H1 (cell line): ENCODE data around the gene COLEC12. TPM values are rescaled to one million over a fixed set of nuclear protein-coding genes. Genes with fewer than 3 reads are reported as not detected.

Experiments used
- CTCF ChIA-PET: fragments of 300-600 bp; sonication (Branson Sonifier 250); formaldehyde crosslinking; loops from one replicate; lab custom pipeline; 2021; ENCODE audit not compliant: partially characterized antibody; lab: Charles Lee
- POLR2A ChIA-PET: fragments of 300-600 bp; sonication (Branson Sonifier 250); formaldehyde crosslinking; loops from one replicate; lab custom pipeline; 2021; ENCODE audit warnings: inconsistent platforms; ENCODE audit not compliant: partially characterized antibody; lab: Charles Lee
- DNase-seq, 2 experiments: peaks; one replicate each; pipeline versions ENCODE4 v3.0.0 to v3.0.0-alpha.2; 2010 to 2022; ENCODE audit warnings: low spot score in 2 of 2, low read depth in 1 of 2, mixed read lengths in 1 of 2
- FAIRE-seq: peaks from 2 replicates; lab custom pipeline; 2011; peaks lifted over from hg19 to GRCh38; lab: Jason Lieb, UNC
- H2AFZ ChIP-seq: 2 replicates; pipeline ENCODE4 v1.8.1; 2012; ENCODE audit warnings: low read length, inconsistent platforms
- H2AK5ac ChIP-seq: 2 replicates; pipeline ENCODE4 v1.6.1; 2013; ENCODE audit warnings: low read depth, low read length
- H2BK120ac ChIP-seq: replicated peaks from 2 replicates; pipeline ENCODE3; 2013; ENCODE audit warnings: low read depth, low read length, inconsistent platforms
- H2BK12ac ChIP-seq: 2 replicates; pipeline ENCODE4 v1.6.1; 2013; ENCODE audit warnings: low read depth, low read length
- H2BK15ac ChIP-seq: 2 replicates; pipeline ENCODE4 v1.6.1; 2013; ENCODE audit warnings: low read length
- H2BK20ac ChIP-seq: 2 replicates; pipeline ENCODE4 v1.6.1; 2013; ENCODE audit warnings: low read length
- H2BK5ac ChIP-seq: 2 replicates; pipeline ENCODE4 v1.6.1; 2013; ENCODE audit warnings: low read depth, low read length
- H3K14ac ChIP-seq: 2 replicates; pipeline ENCODE4 v1.6.1; 2013; ENCODE audit warnings: inconsistent platforms; ENCODE audit not compliant: insufficient read length
- H3K18ac ChIP-seq: 2 replicates; pipeline ENCODE4 v1.6.1; 2013; ENCODE audit warnings: low read length; ENCODE audit errors: extremely low read depth
- H3K23ac ChIP-seq: 2 replicates; pipeline ENCODE4 v1.6.1; 2013; ENCODE audit warnings: inconsistent platforms; ENCODE audit not compliant: insufficient read length
- H3K23me2 ChIP-seq: 2 replicates; pipeline ENCODE4 v1.6.1; 2013; ENCODE audit warnings: low read depth, low read length
- H3K27ac ChIP-seq: 2 replicates; pipeline ENCODE4 v1.6.1; 2011; ENCODE audit warnings: low read depth, low read length, inconsistent platforms
- H3K27me3 ChIP-seq, 4 experiments: replicated peaks in 1 of 4; 1 replicate in 1 of 4; 2 replicates in 3 of 4; pipeline versions ENCODE4 v1.6.1 to v1.8.1; 2011 to 2013; ENCODE audit warnings: low read length in 3 of 4, mild to moderate bottlenecking in 3 of 4, inconsistent platforms in 2 of 4, mixed read lengths in 2 of 4, moderate library complexity in 1 of 4; ENCODE audit not compliant: control insufficient read depth in 3 of 4, insufficient read depth in 3 of 4; ENCODE audit errors: extremely low read depth in 1 of 4
- H3K36me3 ChIP-seq, 4 experiments: 2 replicates each; pipeline versions ENCODE4 v1.6.1 to v1.8.1; 2011 to 2013; ENCODE audit warnings: mild to moderate bottlenecking in 4 of 4, low read length in 3 of 4, moderate library complexity in 2 of 4, control low read depth in 1 of 4, inconsistent platforms in 1 of 4; ENCODE audit not compliant: insufficient read depth in 4 of 4, control insufficient read depth in 2 of 4
- H3K4ac ChIP-seq: replicated peaks from 2 replicates; pipeline ENCODE3; 2013; ENCODE audit warnings: low read length, low read depth, mixed read lengths, inconsistent platforms; ENCODE audit not compliant: insufficient read length
- H3K4me1 ChIP-seq, 4 experiments: replicated peaks in 1 of 4; 1 replicate in 1 of 4; 2 replicates in 3 of 4; pipeline versions ENCODE4 v1.6.1 to v1.8.1; 2011 to 2013; ENCODE audit warnings: low read length in 3 of 4, inconsistent platforms in 2 of 4, mixed read lengths in 1 of 4; ENCODE audit not compliant: insufficient read depth in 4 of 4, control insufficient read depth in 3 of 4
- H3K4me2 ChIP-seq, 2 experiments: 2 replicates each; pipeline versions ENCODE4 v1.6.1 to v1.8.1; 2011 to 2013; ENCODE audit warnings: low read depth in 2 of 2, low read length in 2 of 2, control low read depth in 1 of 2, inconsistent platforms in 1 of 2, mild to moderate bottlenecking in 1 of 2; ENCODE audit not compliant: insufficient read depth in 1 of 2
- H3K4me3 ChIP-seq, 4 experiments: fragments of 200-600, 300-600 bp in 1 of 4; sonication (generic), shearing (Covaris generic), sonication (Bioruptor Twin) in 1 of 4; 2 replicates each; pipeline versions ENCODE4 v1.5.1 to v1.8.1; 2011 to 2016; ENCODE audit warnings: low read length in 4 of 4, low read depth in 3 of 4, control low read depth in 2 of 4, inconsistent platforms in 2 of 4, mild to moderate bottlenecking in 2 of 4, mixed read lengths in 1 of 4, moderate library complexity in 1 of 4; ENCODE audit not compliant: insufficient read depth in 2 of 4; ENCODE audit errors: extremely low read depth in 1 of 4
- H3K56ac ChIP-seq: replicated peaks from 2 replicates; pipeline ENCODE3; 2013; ENCODE audit warnings: low read depth, mild to moderate bottlenecking, mixed read lengths, low read length, inconsistent platforms; ENCODE audit not compliant: insufficient read length
- H3K79me1 ChIP-seq: 2 replicates; pipeline ENCODE4 v1.6.1; 2013; ENCODE audit warnings: low read depth, low read length, control low read depth
- H3K79me2 ChIP-seq, 2 experiments: 2 replicates each; pipeline versions ENCODE4 v1.6.1 to v1.8.1; 2012 to 2013; ENCODE audit warnings: low read length in 2 of 2, mild to moderate bottlenecking in 2 of 2, inconsistent platforms in 1 of 2; ENCODE audit not compliant: insufficient read depth in 2 of 2, control insufficient read depth in 1 of 2
- H3K9ac ChIP-seq, 4 experiments: replicated peaks in 1 of 4; 1 replicate in 1 of 4; 2 replicates in 3 of 4; pipeline versions ENCODE4 v1.6.1 to v1.8.1; 2011 to 2013; ENCODE audit warnings: low read depth in 3 of 4, low read length in 3 of 4, control low read depth in 2 of 4, mild to moderate bottlenecking in 2 of 4, moderate library complexity in 2 of 4, inconsistent platforms in 1 of 4; ENCODE audit errors: extremely low read depth in 1 of 4
- H3K9me3 ChIP-seq, 2 experiments: 2 replicates each; pipeline versions ENCODE4 v1.6.1 to v1.8.1; 2012 to 2013; ENCODE audit warnings: mild to moderate bottlenecking in 2 of 2, moderate library complexity in 2 of 2, control low read depth in 1 of 2, inconsistent platforms in 1 of 2, low read depth in 1 of 2, low read length in 1 of 2, mixed read lengths in 1 of 2; ENCODE audit not compliant: insufficient read depth in 2 of 2
- H4K20me1 ChIP-seq, 2 experiments: replicated peaks in 1 of 2; 2 replicates each; pipeline versions ENCODE3 to v1.8.1; 2011 to 2013; ENCODE audit warnings: inconsistent platforms in 2 of 2, low read length in 2 of 2, mild to moderate bottlenecking in 1 of 2; ENCODE audit not compliant: insufficient read depth in 2 of 2, control insufficient read depth in 1 of 2
- H4K5ac ChIP-seq: 2 replicates; pipeline ENCODE4 v1.6.1; 2013; ENCODE audit warnings: low read length, low read depth, mixed read lengths, inconsistent platforms; ENCODE audit not compliant: insufficient read length
- H4K8ac ChIP-seq: 2 replicates; pipeline ENCODE4 v1.8.0; 2013; ENCODE audit warnings: mild to moderate bottlenecking, moderate library complexity, low read length, inconsistent platforms; ENCODE audit not compliant: insufficient read depth; ENCODE audit errors: extremely low read depth
- H4K91ac ChIP-seq: replicated peaks from 2 replicates; pipeline ENCODE3; 2013; ENCODE audit warnings: low read length, mixed read lengths, inconsistent platforms; ENCODE audit not compliant: insufficient read length
- CHD2 ChIP-seq: IDR thresholded peaks from 2 replicates; pipeline ENCODE4 v1.6.1; 2012; ENCODE audit warnings: low read length, improper control_type of control experiment
- CTBP2 ChIP-seq: IDR thresholded peaks from 2 replicates; pipeline ENCODE4 v1.7.0; 2011; ENCODE audit warnings: borderline replicate concordance, mild to moderate bottlenecking, moderate library complexity, mixed read lengths, low read length; ENCODE audit not compliant: insufficient read depth, insufficient read length
- GABPA ChIP-seq: IDR thresholded peaks from 2 replicates; pipeline ENCODE4 v1.6.1; 2011; ENCODE audit warnings: mild to moderate bottlenecking, low read length, moderate library complexity, borderline replicate concordance; ENCODE audit not compliant: insufficient read depth
- HDAC6 ChIP-seq: IDR thresholded peaks from one replicate; pipeline ENCODE4 v1.7.1; 2012; ENCODE audit warnings: low read depth, mild to moderate bottlenecking, inconsistent platforms, low read length, moderate library complexity
- KDM1A ChIP-seq: fragments of 200-600, 300-600 bp; sonication (generic); IDR thresholded peaks from 2 replicates; pipeline ENCODE4 v1.7.1; 2016; ENCODE audit warnings: mild to moderate bottlenecking, low read length, borderline replicate concordance
- MAX ChIP-seq: IDR thresholded peaks from 2 replicates; pipeline ENCODE4 v1.6.1; 2012; ENCODE audit warnings: inconsistent platforms
- NANOG ChIP-seq: IDR thresholded peaks from 2 replicates; pipeline ENCODE4 v1.6.1; 2011; ENCODE audit warnings: low read length, low read depth, mild to moderate bottlenecking, inconsistent platforms; ENCODE audit not compliant: insufficient read depth, poor library complexity, severe bottlenecking
- SAP30 ChIP-seq: fragments of 300-600 bp; sonication (generic); IDR thresholded peaks from 2 replicates; pipeline ENCODE4 v1.7.1; 2012; ENCODE audit warnings: low read length, moderate library complexity, mild to moderate bottlenecking, inconsistent platforms; ENCODE audit not compliant: insufficient read depth, insufficient replicate concordance
- SIN3A ChIP-seq, 2 experiments: IDR thresholded peaks in 1 of 2; conservative IDR thresholded peaks in 1 of 2; 2 replicates each; pipeline ENCODE4 v1.6.1; 2011 to 2012; ENCODE audit warnings: low read length in 2 of 2, improper control_type of control experiment in 1 of 2, low read depth in 1 of 2, mild to moderate bottlenecking in 1 of 2
- SP1 ChIP-seq: IDR thresholded peaks from 2 replicates; pipeline ENCODE4 v1.6.1; 2011; ENCODE audit warnings: low read depth, low read length
- WGBS, 2 experiments: shearing (Covaris generic) in 1 of 2; methylation state at CpG; one replicate each; pipeline versions ENCODE4 v1.1.6 to v1.1.7; 2013 to 2015; ENCODE audit warnings: low lambda C conversion rate in 2 of 2, mixed read lengths in 2 of 2, inconsistent platforms in 1 of 2, low coverage in 1 of 2, missing lambda C conversion rate in 1 of 2; ENCODE audit not compliant: insufficient replicate concordance in 2 of 2, insufficient coverage in 1 of 2, insufficient read length in 1 of 2; ENCODE audit errors: extremely low coverage in 1 of 2, missing lambda C conversion rate in 1 of 2; 5-methylcytosine and 5-hydroxymethylcytosine counted together
- polyA plus RNA-seq, 7 experiments: library from polyadenylated mRNA; depleted of rRNA in 3 of 7; stranded (reverse) in 5 of 7; unstranded in 2 of 7; fragments of >200 nt in 5 of 7; fragments of 200-250 nt in 2 of 7; gene quantifications; 1 replicate in 5 of 7; 2 replicates in 1 of 7; 4 replicates in 1 of 7; pipeline versions ENCODE4 v1.2.1 to v1.2.3, GENCODE V29; 2011 to 2013; ENCODE audit warnings: missing spikeins in 2 of 7, mixed read lengths in 2 of 7
- total RNA-seq: library from RNA; stranded (reverse); fragmentation: NEBNext Ultra II Directional; extraction: Animal tissue kit (Norgen Biotek cat#: 25700); gene quantifications from 2 replicates; pipeline ENCODE4 v1.2.1, GENCODE V29; 2021
- TF ChIP-seq, protein P1 (sequence below), 3 experiments: IDR thresholded peaks; 1 replicate in 2 of 3; 2 replicates in 1 of 3; pipeline versions ENCODE4 v1.5.1 to v1.6.1; 2011; ENCODE audit warnings: low read length in 3 of 3, mild to moderate bottlenecking in 3 of 3, inconsistent platforms in 2 of 3, low read depth in 1 of 3, moderate library complexity in 1 of 3; ENCODE audit not compliant: insufficient read depth in 1 of 3; ENCODE audit errors: control extremely low read depth in 1 of 3

The COLEC12 gene
- total and polyA plus RNA-seq, 2 of the 8 experiments (the other 6 are each of a cell fraction or from before 2014, with no cell fraction given) = 0.44 to 2.3 TPM

GRCh38 chr18:417495-417894 lies 83.0 kb downstream of the COLEC12 start:
- Histone ChIP-seq H3K4me1 (peaks cover 0 to 3% (median 0%) of the 10 kb centered on the region in 4 experiments; a peak in 1 of 7 replicates), H3K14ac (no peak overlapping the region), H3K4me3 (no peak overlapping the region; a peak in 1 of 8 replicates), H3K23ac (no peak overlapping the region), H3K79me1 (no peaks in the 10 kb centered on the region), H2BK20ac (no peak overlapping the region), H3K27ac (no peak overlapping the region), H3K9me3 (no peaks in the 10 kb centered on the region), H3K4ac (no peak overlapping the region), H2BK12ac (no peak overlapping the region), H2BK120ac (no peak overlapping the region), H3K79me2 (no peaks in the 10 kb centered on the region), H3K23me2 (no peaks in the 10 kb centered on the region), H3K4me2 (no peak overlapping the region), H3K18ac (no peak overlapping the region), H2AFZ (no peak overlapping the region), H4K91ac (no peak overlapping the region), H3K27me3 (no peaks in the 10 kb centered on the region), H4K8ac (no peak overlapping the region), H3K36me3 (no peaks in the 10 kb centered on the region), H2BK15ac (no peak overlapping the region), H4K5ac (no peak overlapping the region), H2BK5ac (no peak overlapping the region), H3K9ac (no peak overlapping the region), H2AK5ac (no peak overlapping the region), H3K56ac (no peak overlapping the region), H4K20me1 (no peaks in the 10 kb centered on the region)
- WGBS, 2 experiments = 90% methylated on average over 5 of the region's 5 CpGs; no CpG with 5 or more reads in 1 of the 2 experiments
- POLR2A ChIA-PET = no interaction called here
- CTCF ChIA-PET = no interaction called here
- FAIRE-seq = no peak
- DNase-seq = no peak
- TF ChIP-seq SAP30 (no peak), SIN3A (conservative IDR thresholded peaks at IDR 0.05 in 1 of 2, IDR thresholded peaks at IDR 0.05 in 1 of 2; ENCODE audit: low read depth in 1 of 2, low read length in 2 of 2) (no peak), SP1 (no peak), KDM1A (no peak), GABPA (no peak), CHD2 (no peak), MAX (no peak), NANOG (no peak), CTBP2 (no peak), HDAC6 (no peak)
- TF ChIP-seq, protein P1, sequence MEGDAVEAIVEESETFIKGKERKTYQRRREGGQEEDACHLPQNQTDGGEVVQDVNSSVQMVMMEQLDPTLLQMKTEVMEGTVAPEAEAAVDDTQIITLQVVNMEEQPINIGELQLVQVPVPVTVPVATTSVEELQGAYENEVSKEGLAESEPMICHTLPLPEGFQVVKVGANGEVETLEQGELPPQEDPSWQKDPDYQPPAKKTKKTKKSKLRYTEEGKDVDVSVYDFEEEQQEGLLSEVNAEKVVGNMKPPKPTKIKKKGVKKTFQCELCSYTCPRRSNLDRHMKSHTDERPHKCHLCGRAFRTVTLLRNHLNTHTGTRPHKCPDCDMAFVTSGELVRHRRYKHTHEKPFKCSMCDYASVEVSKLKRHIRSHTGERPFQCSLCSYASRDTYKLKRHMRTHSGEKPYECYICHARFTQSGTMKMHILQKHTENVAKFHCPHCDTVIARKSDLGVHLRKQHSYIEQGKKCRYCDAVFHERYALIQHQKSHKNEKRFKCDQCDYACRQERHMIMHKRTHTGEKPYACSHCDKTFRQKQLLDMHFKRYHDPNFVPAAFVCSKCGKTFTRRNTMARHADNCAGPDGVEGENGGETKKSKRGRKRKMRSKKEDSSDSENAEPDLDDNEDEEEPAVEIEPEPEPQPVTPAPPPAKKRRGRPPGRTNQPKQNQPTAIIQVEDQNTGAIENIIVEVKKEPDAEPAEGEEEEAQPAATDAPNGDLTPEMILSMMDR (IDR thresholded peaks at IDR 0.05; ENCODE audit: control extremely low read depth in 1 of 3, insufficient read depth in 1 of 3, low read depth in 1 of 3, low read length in 3 of 3) = no peak
